Stimulated activated CD4-positive, alpha-beta T cell treated with anti-CD3 and anti-CD28 coated beads, Interleukin-15, amount 100 ng/mL, for 1 hour (primary cell): Measurements from ENCODE around the gene COL6A2.

ENCODE experiments used
- DNase-seq, 2 donors: peaks; one replicate each; pipeline ENCODE4 v3.0.0-alpha.2; 2020; ENCODE audit warnings: low read depth in 1 of 2, low spot score in 1 of 2

Gene COL6A2

GRCh38 chr21:46124926-46125845, 27.3 kb downstream of the COL6A2 start:
- DNase-seq = no peak

- DNase-seq = no peak
These were observed 28.0 kb downstream of the COL6A2 start for GRCh38 chr21:46125846-46126301.

GRCh38 chr21:46126309-46127238, 28.7 kb downstream of the COL6A2 start:
- no peak for DNase-seq

GRCh38 chr21:46127239-46128105, 29.6 kb downstream of the COL6A2 start:
- DNase-seq = no peak

- no peak for DNase-seq
These were observed 30.4 kb downstream of the COL6A2 start for GRCh38 chr21:46128106-46128932.

- DNase-seq = no peak
These were observed 31.1 kb downstream of the COL6A2 start for GRCh38 chr21:46128933-46129571.

- no peak for DNase-seq
These were observed 32.1 kb downstream of the COL6A2 start for GRCh38 chr21:46129846-46130651.

GRCh38 chr21:46130831-46131587, 33.1 kb downstream of the COL6A2 start:
- no peak for DNase-seq

GRCh38 chr21:46131588-46131837, 33.6 kb downstream of the COL6A2 start:
- no peak for DNase-seq

GRCh38 chr21:46131838-46132651, 34.1 kb downstream of the COL6A2 start:
- no peak for DNase-seq

GRCh38 chr21:46135782-46136395, 38.0 kb downstream of the COL6A2 start:
- no peak for DNase-seq

GRCh38 chr21:46136739-46137349, 38.9 kb downstream of the COL6A2 start:
- no peak for DNase-seq

- DNase-seq = no peak
These were observed 40.0 kb downstream of the COL6A2 start for GRCh38 chr21:46137908-46138307.

- no peak for DNase-seq
These were observed 40.6 kb downstream of the COL6A2 start for GRCh38 chr21:46138383-46138970.

- no peak for DNase-seq
These were observed 41.8 kb downstream of the COL6A2 start for GRCh38 chr21:46139686-46140085.
